ENCODE measurements around the gene ITPK1.
"Not testable (repeated sequence)": the region's sequence is repeated elsewhere in the genome, so short reads cannot be mapped to it uniquely, and the experiment has no call there.

The ITPK1 gene

DNA sequence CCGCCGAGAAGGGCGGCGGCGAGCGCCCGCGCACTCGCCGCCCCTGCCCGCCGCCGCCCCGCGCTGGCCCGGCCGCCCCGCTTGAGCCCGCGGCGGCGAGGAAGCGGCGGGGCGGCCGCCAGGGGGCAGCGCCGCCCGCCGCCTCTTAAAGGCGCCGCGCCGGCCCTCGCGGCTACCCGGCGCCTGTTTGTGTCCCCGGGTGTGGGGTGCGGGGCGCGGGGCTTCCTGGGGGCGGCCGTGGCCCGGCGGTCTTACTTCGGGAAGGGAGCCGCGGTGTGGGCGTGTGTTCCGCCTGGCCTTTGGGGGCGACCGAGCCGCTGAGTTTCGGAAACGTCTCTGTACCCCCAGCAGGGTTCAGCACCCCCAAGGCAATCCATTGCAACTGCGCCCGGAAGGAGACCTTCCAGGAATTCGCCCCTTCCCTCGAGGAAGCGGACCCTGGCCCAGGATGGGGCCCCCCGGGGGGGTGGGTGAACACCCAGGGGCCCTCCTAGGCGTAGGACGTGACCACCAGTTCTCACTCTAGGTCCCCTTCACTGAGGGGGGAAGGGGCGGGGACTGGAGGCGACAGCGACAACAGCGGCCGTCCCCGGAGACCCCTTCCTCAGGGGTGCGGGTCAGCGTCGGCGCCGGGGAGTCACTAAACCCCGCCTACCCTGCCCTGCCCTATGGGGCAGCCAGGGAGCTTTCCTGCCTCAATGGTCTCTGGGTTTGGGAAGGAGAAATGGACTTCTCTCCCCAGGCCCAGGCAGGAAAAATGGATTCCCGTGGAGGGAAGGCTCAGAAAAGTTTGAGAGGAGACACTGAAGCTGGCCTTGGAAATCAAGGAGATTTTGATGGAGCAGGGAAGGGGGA lies at the start of gene ITPK1:
Gene ITPK1 (minus strand): TSS at position 105 of the 855 bp plus-strand sequence. CDS start 762 bp downstream, outside the sequence.
- peak; percentile 40 to 46 for DNase-seq

DNA sequence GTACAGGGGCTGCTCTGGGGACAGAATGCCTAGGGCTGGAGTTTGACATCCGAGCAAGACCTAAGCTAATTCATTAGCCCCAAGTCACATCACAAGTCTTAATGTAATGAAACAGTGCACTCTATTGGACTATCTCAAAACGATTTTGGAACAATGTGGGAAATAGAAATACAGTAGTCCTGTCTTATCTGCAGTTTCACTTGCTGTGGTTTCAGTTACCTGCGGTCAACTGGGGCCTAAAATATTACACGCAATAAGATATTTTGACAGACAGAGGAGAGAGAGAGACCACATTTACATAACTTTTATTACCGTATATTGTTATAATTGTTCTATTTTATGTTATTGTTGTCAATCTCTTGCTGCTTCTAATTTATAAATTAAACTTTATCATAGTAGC lies 47.8 kb upstream of the ITPK1 start:
- no peak for DNase-seq

- no peak for DNase-seq
These were observed 45.8 kb upstream of the ITPK1 start for GRCh38 chr14:93161411-93161940.

DNA sequence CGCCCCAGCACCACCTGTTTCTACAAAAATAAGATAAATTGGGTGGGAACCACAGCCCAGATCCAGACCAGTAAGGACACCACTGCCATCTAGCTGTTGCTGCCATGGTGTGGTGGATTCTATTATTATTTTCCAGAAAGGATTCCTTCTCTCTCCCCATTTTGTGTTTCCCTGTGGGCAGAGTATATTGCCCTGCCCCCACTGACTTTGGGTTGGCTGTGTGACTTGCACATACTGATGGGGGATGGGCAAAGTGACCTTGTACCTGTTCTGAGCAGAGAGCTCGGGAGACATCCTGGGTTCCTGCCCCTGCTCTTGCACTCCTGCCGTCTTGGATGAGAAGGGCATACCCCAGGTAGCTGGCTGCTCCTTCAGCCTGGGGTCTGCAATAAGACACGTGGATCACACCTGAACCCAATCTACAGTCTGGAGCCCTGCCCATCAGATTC lies 44.7 kb upstream of the ITPK1 start:
- peak; percentile 57 to 61 for DNase-seq

- not testable (repeated sequence) for DNase-seq
These were observed 44.1 kb upstream of the ITPK1 start for GRCh38 chr14:93159625-93160352.

GRCh38 chr14:93158349-93158748 lies 42.6 kb upstream of the ITPK1 start:
- DNase-seq, result not testable (repeated sequence)

DNA sequence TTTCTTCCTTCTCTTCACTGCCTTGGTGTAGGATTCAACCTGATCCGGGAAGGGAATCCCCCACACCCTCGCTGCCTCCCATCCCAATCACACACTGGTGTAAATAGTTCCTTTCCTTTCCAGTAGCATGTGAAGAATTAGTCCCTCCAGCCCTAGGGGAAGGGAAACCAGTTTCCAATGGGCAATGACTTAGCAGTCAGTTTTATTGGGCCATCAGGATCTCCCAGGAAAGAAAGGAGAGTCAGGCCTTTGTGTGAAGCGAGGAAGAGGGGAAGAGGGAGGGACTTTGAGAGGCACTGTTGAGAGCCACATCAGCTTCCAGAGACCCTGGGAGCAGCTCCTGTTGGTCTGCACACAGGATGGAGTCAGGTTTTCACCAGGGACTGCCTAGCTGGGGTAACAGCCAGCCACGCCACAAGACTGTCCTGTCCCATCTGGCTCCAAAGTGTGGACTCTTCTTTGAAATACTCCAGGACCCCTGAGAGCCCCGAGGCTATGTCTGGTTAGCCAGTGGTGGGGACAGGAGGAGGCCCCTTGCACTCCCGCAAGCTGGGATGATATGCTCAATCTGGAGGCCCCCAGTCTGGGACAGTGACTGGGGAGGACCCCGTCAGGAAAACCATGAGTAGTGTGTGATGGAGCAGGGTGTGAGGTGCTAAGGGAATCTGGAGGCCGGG lies 41.1 kb upstream of the ITPK1 start:
- no peak for DNase-seq

- DNase-seq, result no peak
These were observed 39.9 kb upstream of the ITPK1 start for GRCh38 chr14:93155667-93156066.

DNA sequence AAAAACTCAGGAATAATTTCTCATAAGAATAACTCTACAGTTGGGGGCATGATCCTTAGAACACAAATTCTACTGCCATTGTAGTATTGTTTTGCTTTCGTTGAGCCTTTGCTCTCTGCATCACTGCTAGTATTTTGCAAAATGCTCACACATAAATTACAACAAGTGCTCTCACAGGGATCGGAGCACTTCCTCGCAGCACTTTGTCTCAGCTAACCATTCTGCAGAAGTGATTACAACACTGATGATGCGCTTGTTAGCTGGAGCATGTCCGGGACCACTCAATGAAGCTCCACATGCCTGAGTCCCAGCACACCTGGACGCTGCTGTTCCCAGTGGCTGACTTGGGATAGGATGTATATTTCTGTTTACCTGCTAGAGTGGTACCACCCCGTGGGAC lies 37.4 kb upstream of the ITPK1 start:
- DNase-seq, result no peak

DNA sequence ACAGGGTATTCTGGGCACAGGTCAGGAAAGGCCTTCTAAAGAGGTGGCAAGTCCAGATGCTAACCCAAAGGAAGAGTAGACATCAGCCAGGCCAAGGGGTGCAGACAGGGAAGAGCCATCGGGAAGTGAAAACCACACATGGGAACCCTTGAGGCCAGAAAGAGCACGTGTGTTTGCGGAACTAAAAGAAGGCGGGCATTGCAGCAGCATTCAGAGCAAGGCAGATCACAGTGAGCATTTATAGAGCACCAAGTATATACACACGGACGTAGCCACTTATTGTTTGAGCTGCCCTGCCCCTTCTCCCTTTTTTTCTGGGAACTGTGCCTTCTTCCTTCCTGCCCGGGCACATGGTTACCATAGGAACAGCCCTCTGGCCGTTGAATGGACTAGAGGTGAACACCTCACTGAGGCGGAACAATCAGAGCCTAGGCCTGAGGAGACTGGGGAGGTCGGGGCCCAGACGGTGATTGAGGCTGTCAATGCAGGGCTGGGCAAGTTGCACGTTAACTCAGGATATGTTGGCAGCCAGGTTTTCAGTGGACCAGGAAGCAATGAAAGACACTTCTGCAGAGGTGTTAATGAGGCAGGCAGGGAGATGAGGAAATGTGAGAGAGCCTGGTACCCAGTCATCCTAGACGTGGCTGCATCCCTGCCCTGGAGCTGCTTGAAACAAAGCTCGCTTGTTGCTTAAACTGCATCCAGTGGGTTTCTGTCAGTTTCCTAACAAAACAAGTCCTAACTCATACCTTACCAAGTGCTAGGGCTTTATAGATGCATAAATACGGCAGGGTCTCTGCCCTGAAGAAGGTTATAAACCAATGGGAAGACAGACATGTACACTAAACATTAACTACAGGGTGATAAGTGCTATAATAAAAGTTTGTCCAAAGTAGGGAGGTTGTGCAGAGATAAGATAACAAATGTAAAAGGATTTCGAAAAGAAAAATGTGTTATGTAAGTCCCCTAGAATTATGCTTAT lies 34.8 kb upstream of the ITPK1 start:
- no peak for DNase-seq

DNA sequence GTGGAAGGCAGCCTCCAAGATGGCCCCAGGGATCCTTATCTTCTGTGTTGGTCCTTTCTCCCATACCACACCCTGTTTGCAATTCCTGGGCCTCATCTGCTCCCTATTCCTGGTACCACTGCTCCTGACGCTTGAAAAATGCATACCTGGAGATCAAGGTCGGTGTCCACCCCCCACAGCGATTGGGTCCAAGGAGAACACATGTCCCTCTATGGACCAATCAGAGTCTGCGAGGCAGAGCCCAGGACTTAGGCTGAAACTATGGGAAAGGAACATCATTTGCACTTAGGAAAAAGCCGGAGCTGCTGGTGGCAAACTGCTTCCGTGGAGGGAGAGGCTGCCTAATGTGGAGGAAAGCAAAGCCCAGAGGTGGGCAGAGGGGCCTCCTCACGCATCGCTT lies 33.3 kb upstream of the ITPK1 start:
- no peak for DNase-seq

DNA sequence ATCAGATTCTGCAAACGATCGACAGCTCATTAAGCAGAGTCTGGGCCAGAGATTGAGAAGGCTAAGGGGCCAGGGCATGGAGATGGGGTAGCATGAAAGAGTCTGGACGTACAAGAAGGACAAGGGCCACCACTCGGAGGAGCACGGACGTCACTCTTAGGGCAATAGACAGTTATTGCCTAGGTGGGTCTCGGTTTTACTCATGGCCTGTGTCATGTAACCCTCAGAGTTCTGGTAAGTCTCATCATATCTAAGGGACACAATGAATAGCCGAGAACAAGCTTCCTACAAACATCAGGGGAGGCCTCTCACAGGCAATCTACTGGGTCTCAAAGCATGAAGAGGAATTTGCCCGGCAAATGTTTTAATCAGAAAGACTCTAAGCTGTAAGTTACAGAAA lies 30.4 kb upstream of the ITPK1 start:
- no peak for DNase-seq

GRCh38 chr14:93142854-93143652 lies 27.3 kb upstream of the ITPK1 start:
- DNase-seq, result no peak

DNA sequence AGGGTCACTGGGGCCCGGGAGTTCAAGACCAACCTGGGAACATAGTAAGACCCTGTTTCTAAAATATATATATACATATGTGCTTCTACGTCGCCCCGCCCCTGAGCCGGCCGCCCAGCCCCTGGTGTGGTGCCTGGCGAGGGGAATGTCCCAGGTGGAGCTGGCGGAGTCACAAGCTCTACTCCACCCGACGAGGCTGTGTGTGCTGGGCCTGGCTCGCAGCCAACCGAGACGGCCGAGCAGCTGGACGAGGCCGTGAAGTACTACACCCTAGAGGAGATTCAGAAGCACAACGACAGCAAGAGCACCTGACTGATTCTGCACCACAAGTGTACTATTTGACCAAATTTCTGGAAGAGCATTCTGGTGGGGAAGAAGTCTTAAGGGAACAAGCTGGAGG lies 22.1 kb upstream of the ITPK1 start:
- no peak for DNase-seq

DNA sequence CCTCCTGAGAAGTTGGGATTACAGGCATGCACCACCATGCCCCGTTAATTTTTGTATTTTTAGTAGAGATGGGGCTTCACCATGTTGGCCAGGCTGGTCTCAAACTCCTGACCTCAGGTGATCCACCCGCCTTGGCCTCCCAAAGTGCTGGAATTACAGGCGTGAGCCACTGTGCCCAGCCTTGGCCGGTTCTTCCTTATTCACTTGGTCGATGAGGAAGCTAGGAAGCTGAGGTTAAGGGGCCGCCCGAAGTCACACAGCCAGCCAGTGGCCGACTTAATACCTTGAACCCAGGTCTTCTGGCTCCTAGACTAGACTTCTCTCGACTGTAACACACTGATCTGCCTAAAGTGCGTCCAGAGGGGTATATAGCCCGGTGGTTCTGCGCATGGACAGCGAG lies 20.8 kb upstream of the ITPK1 start:
- not testable (repeated sequence) for DNase-seq

DNA sequence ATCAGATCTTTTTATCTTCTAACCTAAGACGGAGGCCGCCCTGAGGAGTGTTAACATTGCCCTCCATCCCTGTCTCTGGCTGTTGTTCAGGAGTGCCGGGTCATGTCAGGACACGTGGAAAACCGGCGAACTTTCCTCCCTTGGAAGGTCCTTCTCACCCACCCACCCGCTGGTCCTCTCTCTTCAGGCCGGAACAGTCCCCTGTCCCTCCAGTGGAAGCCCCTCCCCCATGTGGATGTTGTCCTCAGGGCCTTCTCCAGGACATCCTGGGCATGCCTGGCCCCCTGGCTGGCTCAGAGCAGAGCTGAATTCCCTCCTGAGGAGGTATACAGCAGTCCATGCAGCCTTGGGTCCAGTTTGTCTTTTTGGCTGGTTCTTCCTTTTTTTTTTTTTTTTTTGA lies 20.3 kb upstream of the ITPK1 start:
- no peak for DNase-seq

DNA sequence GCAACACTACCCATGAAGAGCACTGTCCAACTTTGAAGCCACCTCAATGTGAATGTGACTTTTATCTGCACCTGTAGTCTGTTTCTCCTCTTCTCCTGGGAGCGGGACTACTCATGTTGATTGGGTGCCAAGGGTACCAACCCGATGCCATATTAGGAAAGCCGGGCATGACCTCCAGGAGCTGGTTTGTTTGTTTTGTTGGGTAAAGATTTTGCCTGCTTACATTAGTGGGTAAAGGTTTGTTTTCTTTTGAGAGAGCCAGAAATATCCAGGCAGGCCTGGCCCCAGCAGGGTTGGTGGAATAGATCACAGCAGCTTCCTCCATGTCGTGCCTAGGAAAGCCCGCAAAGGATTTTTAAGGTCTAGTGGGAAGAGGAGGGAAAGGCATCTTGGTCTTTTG lies 19.7 kb upstream of the ITPK1 start:
- DNase-seq, result no peak

GRCh38 chr14:93133464-93133863 lies 17.7 kb upstream of the ITPK1 start:
- no peak for DNase-seq

DNA sequence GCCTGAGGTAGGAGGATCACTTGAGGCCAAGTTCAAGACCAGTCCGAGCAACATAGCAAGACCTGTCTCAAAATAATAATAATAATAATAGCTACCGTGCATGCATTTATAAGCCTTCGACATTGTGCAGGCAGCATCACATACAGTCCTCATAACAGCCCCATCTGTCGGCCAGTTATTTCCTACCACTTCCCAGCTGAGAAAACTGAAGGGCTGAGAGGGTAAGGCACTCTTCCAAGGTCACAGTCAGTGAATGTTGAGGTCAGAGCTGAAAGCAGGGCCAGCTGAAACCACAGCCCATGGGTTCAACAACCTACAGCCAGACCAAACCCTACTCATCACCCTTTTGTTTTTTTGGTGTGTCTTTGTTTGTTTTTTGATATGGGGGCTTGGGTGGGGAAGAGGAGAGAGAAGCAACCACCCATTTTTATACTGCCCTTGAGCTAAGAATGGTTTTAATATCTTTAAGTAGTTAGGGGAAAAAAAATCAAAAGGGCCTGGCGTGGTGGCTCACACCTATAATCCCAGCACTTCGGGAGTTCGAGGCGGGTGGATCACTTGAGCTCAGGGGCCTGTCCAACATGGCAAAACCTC lies 16.8 kb upstream of the ITPK1 start:
- DNase-seq, result peak; percentile 46 to 68

GRCh38 chr14:93131257-93131820 lies 15.6 kb upstream of the ITPK1 start:
- not testable (repeated sequence) for DNase-seq
